Skeletal muscle satellite cell (primary cell): ENCODE data around the gene COL9A1.

ENCODE experiments used
- H3K27me3 ChIP-seq: 2 replicates; pipeline ENCODE4 v1.7.0; 2013; ENCODE audit warnings: low read length; ENCODE audit not compliant: control insufficient read depth, insufficient read depth
- H3K36me3 ChIP-seq: 2 replicates; pipeline ENCODE4 v1.7.0; 2013; ENCODE audit warnings: mild to moderate bottlenecking, control low read depth, low read length; ENCODE audit not compliant: insufficient read depth
- H3K4me1 ChIP-seq: 2 replicates; pipeline ENCODE4 v1.7.0; 2013; ENCODE audit warnings: low read length; ENCODE audit not compliant: control insufficient read depth, insufficient read depth
- H3K4me2 ChIP-seq: 2 replicates; pipeline ENCODE4 v1.7.0; 2013; ENCODE audit warnings: mild to moderate bottlenecking, low read length
- H3K4me3 ChIP-seq: 2 replicates; pipeline ENCODE4 v1.7.0; 2013; ENCODE audit warnings: low read length
- H3K9ac ChIP-seq: 2 replicates; pipeline ENCODE4 v1.7.0; 2013; ENCODE audit warnings: mild to moderate bottlenecking, low read depth, low read length, moderate library complexity
- H3K9me3 ChIP-seq: replicated peaks from 2 replicates; pipeline ENCODE4 v1.7.0; 2013; ENCODE audit warnings: mild to moderate bottlenecking, control low read depth, low read length

The COL9A1 gene

DNA sequence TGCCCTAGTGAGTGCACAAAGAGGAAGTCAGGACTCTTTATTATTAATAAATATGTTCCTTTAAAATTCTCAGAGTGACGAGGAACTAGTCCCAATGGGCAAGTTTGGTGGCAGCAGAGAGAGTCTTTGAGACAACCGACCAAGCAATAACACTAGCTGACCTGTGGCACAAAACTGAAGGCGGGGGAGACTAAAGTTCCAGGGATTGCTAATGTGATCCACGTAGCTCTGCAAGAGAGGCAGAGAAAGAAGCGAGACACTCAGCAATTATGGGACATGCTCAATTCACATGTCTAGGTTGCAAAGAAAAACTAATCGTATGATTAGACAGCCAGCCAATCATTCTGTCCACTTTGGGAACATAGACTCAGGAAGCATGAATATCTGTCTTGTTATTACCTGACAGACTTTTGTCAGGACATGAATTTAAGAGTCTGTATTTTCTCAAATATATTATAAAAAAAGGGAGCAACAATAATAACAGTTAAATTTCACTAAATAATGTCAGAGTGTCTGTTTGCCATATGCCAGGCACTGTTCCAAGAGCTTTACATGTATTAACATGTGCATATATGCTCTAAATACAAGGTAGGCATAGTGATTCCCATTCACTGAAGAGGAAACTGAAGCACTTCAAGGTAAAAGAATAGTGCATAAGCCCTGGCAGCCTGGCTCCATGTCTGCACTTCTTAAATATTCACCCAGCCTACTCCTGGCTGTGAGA is 81.0 kb downstream of the COL9A1 start:
- Histone ChIP-seq H3K9ac (no peak overlapping the region), H3K36me3 (no peaks in the 10 kb centered on the region), H3K4me1 (no peaks in the 10 kb centered on the region), H3K27me3 (peaks cover 40% of the 10 kb centered on the region), H3K4me3 (no peak overlapping the region), H3K4me2 (no peak overlapping the region), H3K9me3 (no peaks in the 10 kb centered on the region)

DNA sequence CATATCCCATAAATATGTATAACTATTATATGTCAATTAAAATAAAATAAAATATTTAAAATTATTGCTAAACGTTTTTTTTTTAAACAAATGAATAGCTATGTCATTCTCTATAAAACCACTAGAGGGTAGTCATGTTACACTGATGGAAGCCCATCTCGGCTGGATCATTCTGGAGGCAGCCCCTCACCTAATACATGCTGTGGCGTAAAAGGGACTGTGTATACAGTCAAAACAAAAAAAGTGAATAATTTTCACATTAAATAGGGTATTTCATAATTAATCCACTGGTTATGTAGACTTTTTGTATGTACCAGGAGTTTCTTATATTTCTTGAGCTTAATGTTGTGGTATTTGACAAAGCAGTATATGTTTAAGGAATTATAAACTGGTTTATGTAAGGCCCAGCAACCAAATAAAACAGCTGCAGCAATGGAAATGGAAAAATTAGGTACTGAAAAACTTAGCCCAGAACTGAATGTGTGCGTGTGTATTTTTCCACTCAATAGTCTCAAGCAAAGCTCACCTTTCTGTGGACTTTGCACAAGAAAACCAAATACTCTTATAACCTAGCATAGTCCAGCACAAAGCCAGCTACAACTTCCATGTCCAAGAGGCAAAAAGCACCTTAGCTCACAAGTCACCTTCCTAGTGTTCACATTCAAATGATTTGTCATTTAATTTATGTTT is 81.7 kb downstream of the COL9A1 start:
- Histone ChIP-seq H3K4me3 (no peak overlapping the region), H3K4me2 (no peak overlapping the region), H3K27me3 (peaks cover 43% of the 10 kb centered on the region), H3K4me1 (no peaks in the 10 kb centered on the region), H3K9ac (no peak overlapping the region), H3K9me3 (no peaks in the 10 kb centered on the region), H3K36me3 (no peaks in the 10 kb centered on the region)

DNA sequence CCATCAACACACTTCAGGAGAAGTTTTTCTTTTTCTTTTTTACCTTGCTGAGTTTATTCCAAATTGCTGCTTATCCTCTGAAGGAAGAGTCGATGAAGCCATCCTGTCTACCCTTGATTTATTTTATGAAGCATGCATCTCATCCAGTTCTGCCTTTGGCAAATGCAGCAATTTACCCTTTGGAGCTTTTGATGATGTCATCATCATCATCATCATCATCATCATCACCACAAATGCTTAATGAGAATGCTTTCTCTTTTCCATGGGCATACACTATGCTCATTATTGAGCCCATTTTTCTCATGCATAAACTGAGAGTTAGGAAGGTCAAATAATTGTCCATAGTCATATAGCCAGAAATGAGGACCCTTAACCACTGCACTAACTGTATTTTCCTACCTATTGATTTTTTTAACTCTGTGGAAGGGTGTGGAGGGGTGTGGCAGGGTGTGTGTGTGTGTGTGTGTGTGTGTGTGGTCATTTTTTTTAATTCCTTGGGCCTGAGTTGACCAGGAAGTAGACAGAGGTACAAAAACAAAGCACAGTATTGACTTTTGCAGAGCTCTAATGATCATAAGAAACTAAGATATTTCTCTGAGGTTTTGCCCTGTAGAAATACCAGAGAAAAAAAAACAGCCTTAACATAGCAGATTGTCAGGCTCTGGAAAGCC is 82.8 kb downstream of the COL9A1 start:
- H3K4me1 ChIP-seq = no peaks in the 10 kb centered on the region
- no peak overlapping the region for H3K9ac ChIP-seq
- no peaks in the 10 kb centered on the region for H3K36me3 ChIP-seq
- peaks cover 49% of the 10 kb centered on the region for H3K27me3 ChIP-seq
- H3K9me3 ChIP-seq = no peaks in the 10 kb centered on the region
- H3K4me2 ChIP-seq = no peak overlapping the region
- no peak overlapping the region for H3K4me3 ChIP-seq

DNA sequence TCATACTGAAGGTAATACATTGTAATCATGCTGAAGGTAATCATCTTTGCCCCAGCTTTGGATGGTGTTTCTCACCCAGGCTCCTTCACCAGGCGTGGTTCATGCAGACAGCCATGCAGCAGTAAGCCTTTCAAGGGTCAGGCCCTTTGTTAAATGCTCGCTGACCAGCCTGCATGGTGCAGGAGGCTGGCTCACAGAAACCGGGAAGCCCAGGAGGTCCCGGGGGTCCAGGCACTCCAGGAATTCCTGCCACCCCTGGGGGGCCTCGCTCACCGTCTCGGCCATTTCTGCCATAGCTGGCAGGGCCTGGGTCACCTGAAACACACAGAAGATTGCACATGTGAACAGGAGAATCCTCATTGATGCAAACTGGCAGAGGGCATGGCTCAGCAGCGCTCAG is 86.1 kb downstream of the COL9A1 start:
- H3K9ac ChIP-seq = no peak overlapping the region
- peaks cover 44% of the 10 kb centered on the region for H3K27me3 ChIP-seq

DNA sequence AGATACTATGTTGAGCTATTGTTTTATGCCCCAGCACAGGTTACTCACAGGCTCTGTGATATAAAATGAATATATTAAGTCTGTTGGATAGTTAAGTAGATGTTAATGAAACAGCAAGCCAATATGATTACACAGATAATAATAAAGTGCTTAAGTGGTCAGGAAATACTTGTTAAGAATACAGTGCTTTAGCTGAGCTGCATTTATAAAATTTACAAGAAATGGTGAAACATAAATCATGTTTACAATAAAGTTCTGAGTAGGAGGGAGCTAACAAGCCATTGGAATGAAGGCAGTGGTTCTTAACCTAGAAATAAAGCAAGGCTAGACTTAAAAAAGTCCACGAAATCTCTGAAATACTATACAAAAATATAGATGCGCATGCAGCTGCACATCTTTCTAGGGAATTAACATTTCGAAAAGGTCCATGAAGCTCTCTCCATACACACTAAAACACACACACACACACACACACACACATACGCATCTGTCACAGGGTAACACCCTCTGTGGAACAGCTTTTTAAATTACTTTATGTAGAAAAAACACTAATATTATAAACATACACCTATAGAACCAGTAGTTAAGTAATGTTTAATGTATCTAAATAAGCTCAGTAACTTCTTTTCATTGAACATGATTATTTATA is 87.3 kb downstream of the COL9A1 start:
- no peak overlapping the region for H3K4me2 ChIP-seq
- no peak overlapping the region for H3K4me3 ChIP-seq
- no peaks in the 10 kb centered on the region for H3K4me1 ChIP-seq
- H3K27me3 ChIP-seq = peaks cover 39% of the 10 kb centered on the region
- H3K9ac ChIP-seq = no peak overlapping the region
- no peaks in the 10 kb centered on the region for H3K36me3 ChIP-seq
- no peaks in the 10 kb centered on the region for H3K9me3 ChIP-seq

More for the DNA sequence above, 86.1 kb downstream of the COL9A1 start:
- Histone ChIP-seq H3K9me3 (no peaks in the 10 kb centered on the region), H3K36me3 (no peaks in the 10 kb centered on the region), H3K4me2 (no peak overlapping the region), H3K4me3 (no peak overlapping the region), H3K4me1 (no peaks in the 10 kb centered on the region)

DNA sequence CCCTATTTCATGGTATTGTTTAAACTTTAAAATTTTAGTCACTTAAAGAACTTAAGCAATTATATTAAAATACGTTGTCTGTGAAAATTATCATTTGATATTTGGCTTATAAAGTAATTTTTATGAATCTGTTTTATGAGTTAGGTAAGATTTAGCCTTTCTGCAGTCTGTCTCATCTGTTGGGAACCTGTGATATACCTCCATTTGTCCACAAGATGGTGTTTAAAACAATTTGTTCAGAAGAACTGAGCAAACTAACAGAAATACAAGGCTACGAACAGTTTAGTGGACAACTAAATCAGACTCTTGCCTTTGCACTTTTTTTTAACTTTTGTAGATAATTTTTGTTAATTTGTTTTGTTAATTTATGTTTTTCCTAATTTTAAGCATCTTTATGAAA is 92.4 kb downstream of the COL9A1 start:
- H3K9ac ChIP-seq = no peak overlapping the region
- H3K36me3 ChIP-seq = no peaks in the 10 kb centered on the region
- no peak overlapping the region for H3K4me3 ChIP-seq
- no peak overlapping the region for H3K4me2 ChIP-seq
- no peaks in the 10 kb centered on the region for H3K9me3 ChIP-seq
- peaks cover 30% of the 10 kb centered on the region for H3K27me3 ChIP-seq
- no peaks in the 10 kb centered on the region for H3K4me1 ChIP-seq

DNA sequence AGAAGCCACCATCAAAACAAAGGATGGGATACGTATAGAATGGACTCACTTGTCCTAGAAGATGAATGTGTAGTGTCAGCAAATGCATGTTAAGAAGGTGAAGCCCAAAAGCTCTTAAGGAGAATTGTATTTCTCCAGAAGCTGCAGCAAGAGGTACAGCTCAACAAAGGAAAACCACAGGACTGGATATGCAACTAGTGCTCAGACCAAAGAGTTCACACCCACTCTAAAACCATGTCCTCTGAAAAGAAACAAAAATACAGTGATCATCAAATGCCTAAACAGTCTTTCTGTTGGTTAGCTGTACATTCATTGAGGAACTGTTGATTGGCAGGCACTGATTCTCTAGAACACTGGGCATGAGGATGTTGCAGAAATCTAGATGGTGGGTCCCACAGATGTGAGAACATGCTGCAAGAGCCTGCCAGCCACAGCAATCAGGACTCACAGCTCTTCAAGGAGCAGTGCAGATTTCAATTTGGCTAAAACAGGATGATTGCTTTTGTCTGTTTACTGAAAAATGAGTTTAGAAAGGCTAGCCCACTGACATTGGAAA is 94.6 kb downstream of the COL9A1 start:
- Histone ChIP-seq H3K27me3 (peaks cover 23% of the 10 kb centered on the region), H3K9ac (no peak overlapping the region), H3K4me1 (no peaks in the 10 kb centered on the region), H3K36me3 (no peaks in the 10 kb centered on the region), H3K4me2 (no peak overlapping the region), H3K4me3 (no peak overlapping the region), H3K9me3 (no peaks in the 10 kb centered on the region)

DNA sequence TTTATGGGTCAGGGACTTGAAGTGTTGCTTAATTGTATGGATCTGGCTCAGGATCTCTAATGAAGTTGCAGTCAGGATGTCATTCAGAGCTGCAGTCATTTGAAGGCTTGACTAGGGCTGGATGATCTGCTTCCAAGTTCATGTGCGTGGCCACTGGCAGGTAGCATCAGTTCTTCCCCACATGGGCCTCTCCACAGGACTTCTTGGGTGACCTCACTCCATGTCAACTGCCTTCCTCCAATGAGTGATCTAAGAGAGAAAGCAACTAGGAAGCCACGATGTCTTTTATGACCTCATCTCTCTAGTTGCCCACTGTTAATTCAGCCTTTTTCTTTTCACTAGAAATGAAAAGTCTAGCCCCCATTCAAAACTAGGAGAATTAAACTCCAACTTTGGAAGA is 104.1 kb downstream of the COL9A1 start:
- Histone ChIP-seq H3K36me3 (no peaks in the 10 kb centered on the region), H3K4me1 (no peaks in the 10 kb centered on the region), H3K27me3 (peaks cover 16% of the 10 kb centered on the region), H3K4me2 (no peak overlapping the region), H3K9ac (no peak overlapping the region), H3K4me3 (no peak overlapping the region), H3K9me3 (no peaks in the 10 kb centered on the region)

DNA sequence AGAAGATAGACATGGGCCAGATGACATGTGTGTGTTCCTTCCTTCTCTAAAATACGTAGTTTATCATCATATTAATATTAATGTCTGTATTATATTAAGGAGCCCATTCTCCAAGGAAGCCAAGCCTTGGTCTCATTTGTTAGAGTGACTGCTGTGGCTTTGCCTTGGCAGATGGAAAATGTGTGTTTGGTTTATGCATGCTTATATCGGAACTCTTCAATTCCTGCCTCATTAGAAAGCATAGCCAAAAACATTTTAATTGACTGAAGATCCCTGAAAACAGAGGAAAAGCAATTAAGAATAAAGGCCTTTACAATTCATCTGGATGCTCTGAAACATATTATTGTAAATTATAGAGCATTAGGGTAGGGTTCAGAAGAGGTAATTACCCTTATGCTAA is 106.4 kb downstream of the COL9A1 start:
- Histone ChIP-seq H3K4me1 (no peaks in the 10 kb centered on the region), H3K9ac (no peak overlapping the region), H3K4me3 (no peak overlapping the region), H3K27me3 (peaks cover 8% of the 10 kb centered on the region), H3K36me3 (no peaks in the 10 kb centered on the region), H3K9me3 (no peaks in the 10 kb centered on the region), H3K4me2 (no peak overlapping the region)

DNA sequence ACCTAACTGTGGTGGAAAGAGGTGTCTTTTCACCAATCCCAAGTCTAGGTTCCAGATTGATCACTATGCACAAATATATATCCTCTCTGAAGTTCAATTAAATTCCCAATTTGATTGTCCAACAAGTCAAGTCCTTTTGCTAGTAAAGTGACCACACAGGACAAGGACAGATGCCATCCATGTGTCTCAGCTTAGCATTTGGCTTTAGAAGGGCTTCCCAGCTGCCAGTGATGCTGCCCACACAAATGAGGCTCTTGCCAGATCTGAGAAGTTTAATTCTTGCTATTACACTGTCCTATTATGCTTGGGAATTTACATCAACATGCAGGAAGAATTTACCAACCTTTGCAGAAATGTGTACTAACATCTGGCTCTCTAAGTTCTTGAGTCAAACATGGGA is 108.5 kb downstream of the COL9A1 start:
- no peak overlapping the region for H3K9ac ChIP-seq
- peaks cover 8% of the 10 kb centered on the region for H3K27me3 ChIP-seq
- no peak overlapping the region for H3K4me2 ChIP-seq
- H3K4me3 ChIP-seq = no peak overlapping the region
- H3K4me1 ChIP-seq = no peaks in the 10 kb centered on the region
- H3K9me3 ChIP-seq = no peaks in the 10 kb centered on the region
- no peaks in the 10 kb centered on the region for H3K36me3 ChIP-seq

DNA sequence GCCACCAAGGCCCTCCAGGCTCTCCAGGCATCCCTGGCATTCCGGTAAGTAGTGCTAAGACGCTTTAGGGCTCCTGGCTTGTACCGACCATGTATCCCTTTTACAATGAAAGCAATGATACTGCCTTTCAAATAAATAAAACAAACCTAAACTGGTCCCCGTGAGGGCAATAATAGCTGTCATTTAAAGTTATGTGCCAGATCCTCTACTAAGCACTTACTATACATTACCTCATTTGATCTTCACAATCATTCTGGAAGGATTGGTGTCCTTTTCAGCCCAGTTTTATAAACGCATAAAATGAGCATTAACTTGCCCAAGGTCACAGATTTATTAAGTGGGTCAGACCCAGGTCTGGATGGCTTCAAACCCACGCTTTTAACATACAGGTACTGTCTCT is 114.7 kb downstream of the COL9A1 start:
- Histone ChIP-seq H3K4me1 (no peaks in the 10 kb centered on the region), H3K4me3 (no peak overlapping the region), H3K9me3 (no peaks in the 10 kb centered on the region), H3K36me3 (no peaks in the 10 kb centered on the region), H3K9ac (no peak overlapping the region), H3K27me3 (peaks cover under 1% of the 10 kb centered on the region), H3K4me2 (no peak overlapping the region)
